K562 (cell line): Measurements from ENCODE around the gene CAPN2. TPM values are rescaled to one million over a fixed set of nuclear protein-coding genes. Genes with fewer than 3 reads are reported as not detected.

ENCODE experiments used
- ATAC-seq: fragments of 200-7000 bp; cut with Tn5 transposase; 3 replicates; pipeline ENCODE4 v1.9.1; 2020; ENCODE audit warnings: moderate library complexity
- BruUV-seq: library from RNA; stranded (reverse); fragments of 400-500 nt; replicated peaks from 2 replicates; lab custom pipeline; 2021; lab: Mats Ljungman, UMichigan
- CTCF ChIA-PET: fragments of 300-600 bp; formaldehyde crosslinking; extraction: SDS; loops from one replicate; lab custom pipeline; 2021; ENCODE audit warnings: low intra/inter-chr PET ratio; lab: Yijun Ruan, JAX
- POLR2A ChIA-PET: fragments of 300-600, 350-650 bp; sonication (Branson Sonifier 250); formaldehyde crosslinking; extraction: SDS; loops from one replicate; lab custom pipeline; 2021; ENCODE audit warnings: antibody characterized with exemption, inconsistent platforms; lab: Yijun Ruan, JAX
- DNase-seq, 4 experiments: peaks; one replicate each; pipeline versions ENCODE4 v3.0.0 to v3.0.0-alpha.2; 2011 to 2018; ENCODE audit warnings: low spot score in 3 of 4, mixed read lengths in 3 of 4; ENCODE audit errors: extremely low read depth in 1 of 4
- FAIRE-seq: peaks from 2 replicates; lab custom pipeline; 2011; peaks lifted over from hg19 to GRCh38; lab: Jason Lieb, UNC
- H2AFZ ChIP-seq: 2 replicates; pipeline ENCODE4 v1.6.0; 2011; ENCODE audit warnings: low read depth, low read length, control low read depth, inconsistent platforms
- H3K27ac ChIP-seq: fragments of 200-600 bp; 3 replicates; pipeline ENCODE4 v1.8.0; 2011; ENCODE audit warnings: low read depth, mild to moderate bottlenecking, control low read depth, inconsistent platforms, low read length, moderate library complexity, mixed read lengths; ENCODE audit errors: extremely low read depth
- H3K27me3 ChIP-seq, 2 experiments: fragments of 300-600 bp in 1 of 2; 2 replicates in 1 of 2; 3 replicates in 1 of 2; pipeline versions ENCODE4 v1.6.0 to v1.8.0; 2011; ENCODE audit warnings: inconsistent platforms in 2 of 2, low read length in 2 of 2, mild to moderate bottlenecking in 1 of 2, mixed read lengths in 1 of 2, moderate library complexity in 1 of 2; ENCODE audit not compliant: control insufficient read depth in 2 of 2, insufficient read depth in 2 of 2
- H3K36me3 ChIP-seq: fragments of 300-600 bp; 3 replicates; pipeline ENCODE4 v1.8.0; 2011; ENCODE audit warnings: mild to moderate bottlenecking, low read length, inconsistent platforms; ENCODE audit not compliant: control insufficient read depth, insufficient read depth
- H3K4me1 ChIP-seq, 2 experiments: fragments of 200-600 bp in 1 of 2; replicated peaks in 1 of 2; 2 replicates in 1 of 2; 3 replicates in 1 of 2; pipeline versions ENCODE4 v1.5.1 to v1.8.0; 2011; ENCODE audit warnings: inconsistent platforms in 2 of 2, low read length in 2 of 2, mild to moderate bottlenecking in 1 of 2, mixed read lengths in 1 of 2, moderate library complexity in 1 of 2; ENCODE audit not compliant: control insufficient read depth in 2 of 2, insufficient read depth in 2 of 2
- H3K4me2 ChIP-seq: 2 replicates; pipeline ENCODE4 v1.6.1; 2011; ENCODE audit warnings: low read length, control low read depth, inconsistent platforms, mixed read lengths; ENCODE audit not compliant: insufficient read depth
- H3K4me3 ChIP-seq: fragments of 200-600 bp; sonication (generic), shearing (Covaris generic); 2 replicates; pipeline ENCODE4 v1.5.1; 2016; ENCODE audit warnings: control low read depth, inconsistent platforms
- H3K79me2 ChIP-seq: fragments of 200-600 bp; 3 replicates; pipeline ENCODE4 v1.8.0; 2011; ENCODE audit warnings: low read length, inconsistent platforms; ENCODE audit not compliant: control insufficient read depth, insufficient read depth
- H3K9ac ChIP-seq, 2 experiments: 2 replicates each; pipeline versions ENCODE4 v1.6.0 to v1.6.1; 2011; ENCODE audit warnings: low read depth in 2 of 2, low read length in 2 of 2, control low read depth in 1 of 2, inconsistent platforms in 1 of 2, mild to moderate bottlenecking in 1 of 2, mixed read lengths in 1 of 2; ENCODE audit not compliant: insufficient read depth in 1 of 2
- H3K9me1 ChIP-seq: one replicate; pipeline ENCODE4 v1.6.0; 2011; ENCODE audit warnings: inconsistent platforms, mild to moderate bottlenecking, low read length, moderate library complexity; ENCODE audit not compliant: control insufficient read depth, insufficient read depth
- H3K9me3 ChIP-seq: replicated peaks from 2 replicates; pipeline ENCODE4 v1.5.1; 2011; ENCODE audit warnings: low read depth, low read length, inconsistent platforms; ENCODE audit not compliant: control insufficient read depth, insufficient read depth
- H4K20me1 ChIP-seq: replicated peaks from 2 replicates; pipeline ENCODE4 v1.6.1; 2011; ENCODE audit warnings: low read length, inconsistent platforms, mixed read lengths; ENCODE audit not compliant: control insufficient read depth, insufficient read depth
- CBFA2T2 ChIP-seq: fragments of 450-650 bp; conservative IDR thresholded peaks from 2 replicates; pipeline ENCODE4 v1.6.1; 2017; ENCODE audit warnings: mild to moderate bottlenecking
- CBFA2T3 ChIP-seq: fragments of 450-650 bp; IDR thresholded peaks from 2 replicates; pipeline ENCODE4 v1.6.1; 2017
- CBFB ChIP-seq: sonication (generic); formaldehyde crosslinking; IDR thresholded peaks from 2 replicates; pipeline ENCODE4 v1.4.0; 2020; ENCODE audit warnings: mild to moderate bottlenecking, missing genetic modification reagents
- CXXC5 ChIP-seq: fragments of 250-450 bp; sonication (Bioruptor Pico); IDR thresholded peaks from 2 replicates; pipeline ENCODE4 v1.8.0; 2022; ENCODE audit warnings: inconsistent platforms, mild to moderate bottlenecking, moderate library complexity
- EP400 ChIP-seq: fragments of 450-650 bp; IDR thresholded peaks from 2 replicates; pipeline ENCODE4 v1.6.1; 2017; ENCODE audit warnings: antibody characterized with exemption, mild to moderate bottlenecking, moderate library complexity
- FOXA3 ChIP-seq, 2 experiments: fragments of 450-650 bp in 1 of 2; sonication (generic) in 1 of 2; formaldehyde crosslinking; IDR thresholded peaks in 1 of 2; conservative IDR thresholded peaks in 1 of 2; 2 replicates each; pipeline versions ENCODE4 v1.4.0 to v1.8.0; 2020 to 2022; ENCODE audit warnings: mild to moderate bottlenecking in 2 of 2, missing genetic modification reagents in 1 of 2
- GATAD2B ChIP-seq: fragments of 450-650 bp; IDR thresholded peaks from 2 replicates; pipeline ENCODE4 v1.6.1; 2017; ENCODE audit warnings: mild to moderate bottlenecking, borderline replicate concordance
- LARP7 ChIP-seq: fragments of 450-650 bp; IDR thresholded peaks from 2 replicates; pipeline ENCODE4 v1.6.1; 2016
- NR1H2 ChIP-seq: sonication (generic); formaldehyde crosslinking; IDR thresholded peaks from 2 replicates; pipeline ENCODE4 v1.4.0; 2020; ENCODE audit warnings: mild to moderate bottlenecking, missing genetic modification reagents
- PRMT5 ChIP-seq: sonication (generic); formaldehyde crosslinking; IDR thresholded peaks from 2 replicates; pipeline ENCODE4 v1.5.0; 2020; ENCODE audit warnings: missing genetic modification reagents
- RUNX1 ChIP-seq: sonication (generic); IDR thresholded peaks from 2 replicates; pipeline ENCODE4 v1.6.1; 2016; ENCODE audit warnings: antibody characterized with exemption, low read depth
- SMAD3 ChIP-seq: fragments of 450-650 bp; formaldehyde crosslinking; conservative IDR thresholded peaks from 2 replicates; pipeline ENCODE4 v1.4.0; 2020; ENCODE audit warnings: mild to moderate bottlenecking
- SRF ChIP-seq, 2 experiments: fragments of 250-450, 450-650 bp in 1 of 2; sonication (Bioruptor Pico) in 1 of 2; sonication (generic) in 1 of 2; formaldehyde crosslinking; IDR thresholded peaks; 2 replicates each; pipeline versions ENCODE4 v1.5.0 to v1.5.1; 2020 to 2022; ENCODE audit warnings: mild to moderate bottlenecking in 1 of 2, missing genetic modification reagents in 1 of 2
- TAF15 ChIP-seq: fragments of 200-400 bp; formaldehyde crosslinking; IDR thresholded peaks from 2 replicates; pipeline ENCODE4 v1.6.1; 2017; ENCODE audit warnings: mild to moderate bottlenecking, low read depth, low read length, moderate library complexity
- TEAD2 ChIP-seq: fragments of 450-650 bp; IDR thresholded peaks from 2 replicates; pipeline ENCODE4 v1.6.1; 2016; ENCODE audit warnings: missing genetic modification characterization, control low read depth, missing compliant biosample characterization
- TOE1 ChIP-seq, 2 experiments: fragments of 450-650 bp in 1 of 2; sonication (generic) in 1 of 2; formaldehyde crosslinking in 1 of 2; IDR thresholded peaks; 2 replicates each; pipeline versions ENCODE4 v1.7.1 to v1.8.0; 2016 to 2022; ENCODE audit warnings: borderline replicate concordance in 2 of 2, mild to moderate bottlenecking in 2 of 2, antibody characterized with exemption in 1 of 2, inconsistent platforms in 1 of 2, low read depth in 1 of 2, missing genetic modification reagents in 1 of 2, moderate library complexity in 1 of 2
- WGBS: fragments of 100-300 bp; shearing (Covaris generic); methylation state at CpG from one replicate; pipeline ENCODE4 v1.1.6; 2016; ENCODE audit warnings: low coverage, mixed read lengths; ENCODE audit not compliant: insufficient coverage; ENCODE audit errors: missing lambda C conversion rate; 5-methylcytosine and 5-hydroxymethylcytosine counted together
- in situ Hi-C: fragments of 300-500 bp; cut with MboI; formaldehyde crosslinking; loops from 4 replicates; pipeline ENCODE4 v1.15.0; 2018; ENCODE audit warnings: inconsistent platforms, mixed read lengths
- intact Hi-C: fragments of 100-400 bp; cut with micrococcal nuclease; formaldehyde crosslinking; loops from 2 replicates; pipeline ENCODE4 v1.14.2; 2022
- polyA plus RNA-seq, 8 experiments: library from polyadenylated mRNA; depleted of rRNA in 4 of 8; stranded (reverse) in 5 of 8; unstranded in 3 of 8; fragments of >200 nt; fragmentation: Nextera tagmentation in 2 of 8; fragmentation: Illumina TruSeq in 1 of 8; extraction: Ambion mirVana in 2 of 8; extraction: Trizol in 1 of 8; gene quantifications; 2 replicates each; pipeline versions ENCODE4 v1.2.1 to v1.2.3, GENCODE V29; 2011 to 2014; ENCODE audit warnings: inconsistent platforms in 1 of 8, missing spikeins in 1 of 8
- total RNA-seq, 7 experiments: library from RNA; depleted of rRNA in 6 of 7; stranded (reverse); fragments of >200 nt in 6 of 7; fragmentation: Illumina TruSeq in 2 of 7; extraction: Trizol in 2 of 7; gene quantifications; 2 replicates each; pipeline versions ENCODE4 v1.2.1 to v1.2.3, GENCODE V29; 2011 to 2021; ENCODE audit warnings: low replicate concordance in 1 of 7
- TF ChIP-seq, protein P1 (sequence below): fragments of 200-800 bp; sonication (Bioruptor generic); IDR thresholded peaks from 2 replicates; pipeline ENCODE4 v1.6.1; 2017; ENCODE audit warnings: missing genetic modification characterization, missing compliant biosample characterization

Gene CAPN2
- total and polyA plus RNA-seq, 9 of the 15 experiments (the other 6 are each of a cell fraction or from before 2014, with no cell fraction given): 24.6 to 157 (median 101) TPM

DNA sequence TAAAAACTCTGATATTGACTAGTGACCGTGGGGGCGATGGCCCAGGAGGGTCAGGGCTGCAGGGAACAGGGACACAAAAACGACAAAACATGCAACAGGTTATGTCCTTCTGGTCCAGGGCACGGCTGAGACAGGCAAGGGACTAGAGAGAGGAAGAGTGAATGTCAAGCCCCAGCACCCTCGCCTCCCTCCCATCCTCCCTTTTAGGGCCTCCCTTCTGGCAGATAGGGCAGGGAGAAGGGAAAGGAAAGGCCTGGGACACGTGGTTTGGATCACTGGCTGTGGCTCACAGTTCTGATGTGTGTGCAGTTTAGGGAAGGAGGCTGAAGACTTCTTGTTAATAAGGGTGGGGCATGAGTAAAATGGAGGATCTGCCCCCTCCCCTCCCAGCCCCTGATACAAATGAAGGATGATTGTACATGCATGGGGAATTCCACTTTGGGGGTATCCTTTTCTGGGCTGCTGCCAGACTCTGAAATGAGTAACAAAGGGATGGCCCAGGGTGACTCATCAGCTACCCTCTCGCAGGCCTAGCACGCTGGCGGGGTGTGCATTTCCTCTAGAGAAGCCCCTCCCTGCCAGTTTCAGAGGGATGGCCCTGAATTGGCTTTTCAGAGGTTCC lies 14.2 kb downstream of the CAPN2 start:
- peaks cover 54% of the 10 kb centered on the region; the same call in 2 of the 3 replicates for H3K36me3 ChIP-seq
- peak overlapping the region; percentile 67 for H3K4me2 ChIP-seq
- H2AFZ ChIP-seq: peak overlapping the region; percentile 83
- no peak overlapping the region for H3K4me3 ChIP-seq
- ChIA-PET POLR2A (interaction anchor here (0.7 to 2.4 kb wide), 6 partner anchors 8 to 324 kb away, joined by 3 to 8 read pairs (median 6); no protein-coding TSS in a partner anchor), CTCF (no interaction called here)
- no TSS peak for BruUV-seq
- H3K27me3 ChIP-seq: no peaks in the 10 kb centered on the region
- peaks cover 19 to 29% of the 10 kb centered on the region in 2 experiments for H3K4me1 ChIP-seq
- H3K9me1 ChIP-seq: no peaks in the 10 kb centered on the region
- H4K20me1 ChIP-seq: no peaks in the 10 kb centered on the region
- FAIRE-seq (peak; percentile 97), ATAC-seq (peak; percentile 90), DNase-seq (peak; percentile 88 to 92 (median 90))
- peak overlapping the region; percentile 81 for H3K27ac ChIP-seq
- intact Hi-C loops (loop anchor here (1.0 to 5.0 kb wide), 2 partner anchors 11 to 1989 kb away; no protein-coding TSS in a partner anchor), in situ Hi-C loops (no loop called here)
- H3K9me3 ChIP-seq: no peaks in the 10 kb centered on the region
- 4% methylated on average over 8 of the region's 9 CpGs for WGBS
- peaks cover 27% of the 10 kb centered on the region for H3K79me2 ChIP-seq
- peak overlapping the region; percentile 40 to 66 for H3K9ac ChIP-seq
- 0 out of 2 replicates have a peak, but pooled peaks have one; percentile 3 for TF ChIP-seq CBFA2T3
- TF ChIP-seq NR1H2: no peak
- no peak for TF ChIP-seq CBFB (CRISPR knock-in tag)
- TF ChIP-seq RUNX1: no peak
- TF ChIP-seq FOXA3 (CRISPR knock-in tag; conservative IDR thresholded peaks at IDR 0.05 in 1 of 2, IDR thresholded peaks at IDR 0.05 in 1 of 2): peak in 1 of 2 experiments; percentile 77; a peak in 1 of 4 replicates
- 0 out of 2 replicates have a peak, but pooled peaks have one; percentile 22 for TF ChIP-seq CBFA2T2
- TF ChIP-seq SRF (CRISPR knock-in tag; IDR thresholded peaks at IDR 0.05): no peak
- no peak for TF ChIP-seq SMAD3 (CRISPR knock-in tag)
- TF ChIP-seq PRMT5: no peak
- peak; percentile 34 for TF ChIP-seq CXXC5 (CRISPR knock-in tag)
- TF ChIP-seq, protein P1, sequence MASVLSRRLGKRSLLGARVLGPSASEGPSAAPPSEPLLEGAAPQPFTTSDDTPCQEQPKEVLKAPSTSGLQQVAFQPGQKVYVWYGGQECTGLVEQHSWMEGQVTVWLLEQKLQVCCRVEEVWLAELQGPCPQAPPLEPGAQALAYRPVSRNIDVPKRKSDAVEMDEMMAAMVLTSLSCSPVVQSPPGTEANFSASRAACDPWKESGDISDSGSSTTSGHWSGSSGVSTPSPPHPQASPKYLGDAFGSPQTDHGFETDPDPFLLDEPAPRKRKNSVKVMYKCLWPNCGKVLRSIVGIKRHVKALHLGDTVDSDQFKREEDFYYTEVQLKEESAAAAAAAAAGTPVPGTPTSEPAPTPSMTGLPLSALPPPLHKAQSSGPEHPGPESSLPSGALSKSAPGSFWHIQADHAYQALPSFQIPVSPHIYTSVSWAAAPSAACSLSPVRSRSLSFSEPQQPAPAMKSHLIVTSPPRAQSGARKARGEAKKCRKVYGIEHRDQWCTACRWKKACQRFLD (CRISPR knock-in tag): peak; percentile 60; the same call in 1 of the 2 replicates
- peak; percentile 61; the same call in 1 of the 2 replicates for TF ChIP-seq TOE1 (IDR thresholded peaks at IDR 0.05; ENCODE audit: borderline replicate concordance)
- TF ChIP-seq TOE1 (CRISPR knock-in tag; IDR thresholded peaks at IDR 0.05; ENCODE audit: borderline replicate concordance, low read depth): no peak
- peak; percentile 71; the same call in 1 of the 2 replicates for TF ChIP-seq EP400
- no peak for TF ChIP-seq LARP7
- no peak for TF ChIP-seq TAF15
- TF ChIP-seq TEAD2 (tag): no peak
- TF ChIP-seq GATAD2B: no peak
